IMR-90 (cell line): Measurements from ENCODE around the gene ADGRF3. TPM values are rescaled to one million over a fixed set of nuclear protein-coding genes. Genes with fewer than 3 reads are reported as not detected.
A peak's percentile ranks its signal among the peaks of the same experiment; 100 is the strongest.

Experiments used
- ATAC-seq: fragments of 200-7000 bp; cut with Tn5 transposase; 2 replicates; pipeline ENCODE4 v1.9.1; 2020; ENCODE audit warnings: low read depth, mild to moderate bottlenecking, moderate library complexity
- BruUV-seq: library from RNA; stranded (reverse); fragments of 400-500 nt; replicated peaks from 2 replicates; lab custom pipeline; 2021; lab: Mats Ljungman, UMichigan
- CTCF ChIA-PET: fragments of 300-600 bp; formaldehyde crosslinking; extraction: SDS; loops from one replicate; lab custom pipeline; 2021; ENCODE audit warnings: antibody characterized with exemption; lab: Yijun Ruan, JAX
- POLR2A ChIA-PET: fragments of 300-600 bp; sonication (Branson Sonifier 250); formaldehyde crosslinking; loops from one replicate; lab custom pipeline; 2022; ENCODE audit warnings: antibody characterized with exemption; ENCODE audit not compliant: unreplicated experiment; lab: Charles Lee
- DNase-seq: peaks from one replicate; pipeline ENCODE4 v3.0.0; 2013
- H2AFZ ChIP-seq: replicated peaks from 2 replicates; pipeline ENCODE3; 2013; ENCODE audit warnings: low read length, mild to moderate bottlenecking; ENCODE audit not compliant: poor library complexity
- H2AK5ac ChIP-seq: 2 replicates; pipeline ENCODE4 v1.6.1; 2013; ENCODE audit warnings: low read depth, low read length, inconsistent platforms
- H2AK9ac ChIP-seq: replicated peaks from 2 replicates; pipeline ENCODE3; 2013; ENCODE audit warnings: mild to moderate bottlenecking, low read depth, low read length, moderate library complexity; ENCODE audit not compliant: poor library complexity
- H2BK120ac ChIP-seq: 2 replicates; pipeline ENCODE4 v1.6.1; 2013; ENCODE audit warnings: low read depth, low read length, inconsistent platforms
- H2BK15ac ChIP-seq: 3 replicates; pipeline ENCODE4 v1.6.1; 2013; ENCODE audit warnings: low read depth, low read length, inconsistent platforms
- H2BK20ac ChIP-seq: 2 replicates; pipeline ENCODE4 v1.6.1; 2013; ENCODE audit warnings: low read depth, mild to moderate bottlenecking, inconsistent platforms, low read length, moderate library complexity
- H2BK5ac ChIP-seq: 2 replicates; pipeline ENCODE4 v1.6.1; 2013; ENCODE audit warnings: mild to moderate bottlenecking, low read depth, low read length, inconsistent platforms; ENCODE audit not compliant: poor library complexity, severe bottlenecking
- H3K14ac ChIP-seq: replicated peaks from 2 replicates; pipeline ENCODE4 v1.6.1; 2013; ENCODE audit warnings: low read depth, low read length, inconsistent platforms
- H3K18ac ChIP-seq: 2 replicates; pipeline ENCODE4 v1.6.1; 2013; ENCODE audit warnings: low read depth, low read length, control low read depth
- H3K23ac ChIP-seq: 2 replicates; pipeline ENCODE4 v1.6.1; 2013; ENCODE audit warnings: low read depth, low read length, inconsistent platforms
- H3K27ac ChIP-seq: 2 replicates; pipeline ENCODE4 v1.5.1; 2013; ENCODE audit warnings: mild to moderate bottlenecking, control low read depth, low read length; ENCODE audit not compliant: insufficient read depth
- H3K27me3 ChIP-seq: 2 replicates; pipeline ENCODE4 v1.6.1; 2013; ENCODE audit warnings: low read length; ENCODE audit not compliant: control insufficient read depth, insufficient read depth
- H3K36me3 ChIP-seq: 2 replicates; pipeline ENCODE4 v1.6.1; 2013; ENCODE audit warnings: low read length, mixed read lengths; ENCODE audit not compliant: control insufficient read depth, insufficient read depth
- H3K4ac ChIP-seq: 2 replicates; pipeline ENCODE4 v1.6.1; 2013; ENCODE audit warnings: low read depth, low read length, inconsistent platforms
- H3K4me1 ChIP-seq: 2 replicates; pipeline ENCODE4 v1.6.1; 2013; ENCODE audit warnings: low read length, mixed read lengths; ENCODE audit not compliant: control insufficient read depth, insufficient read depth
- H3K4me2 ChIP-seq: 2 replicates; pipeline ENCODE4 v1.6.1; 2013; ENCODE audit warnings: low read depth, mild to moderate bottlenecking, control low read depth, low read length, moderate library complexity
- H3K4me3 ChIP-seq: 2 replicates; pipeline ENCODE4 v1.5.1; 2013; ENCODE audit warnings: low read depth, mild to moderate bottlenecking, control low read depth, low read length, moderate library complexity; ENCODE audit not compliant: insufficient read depth
- H3K56ac ChIP-seq: 2 replicates; pipeline ENCODE4 v1.6.1; 2013; ENCODE audit warnings: low read length, inconsistent platforms; ENCODE audit not compliant: insufficient read depth; ENCODE audit errors: extremely low read depth
- H3K79me1 ChIP-seq, 2 experiments: 2 replicates each; pipeline ENCODE4 v1.6.1; 2013; ENCODE audit warnings: low read length in 2 of 2, inconsistent platforms in 1 of 2, low read depth in 1 of 2
- H3K9ac ChIP-seq: 2 replicates; pipeline ENCODE4 v1.6.1; 2013; ENCODE audit warnings: low read depth, low read length, control low read depth
- H3K9me1 ChIP-seq: 2 replicates; pipeline ENCODE4 v1.6.1; 2013; ENCODE audit warnings: low read length, inconsistent platforms; ENCODE audit not compliant: insufficient read depth
- H3K9me3 ChIP-seq: 2 replicates; pipeline ENCODE4 v1.6.1; 2013; ENCODE audit warnings: low read length; ENCODE audit not compliant: control insufficient read depth, insufficient read depth
- H4K20me1 ChIP-seq: 2 replicates; pipeline ENCODE4 v1.6.1; 2013; ENCODE audit warnings: low read length, inconsistent platforms; ENCODE audit not compliant: insufficient read depth
- H4K5ac ChIP-seq: 2 replicates; pipeline ENCODE4 v1.6.1; 2013; ENCODE audit warnings: mild to moderate bottlenecking, low read depth, low read length, control low read depth
- H4K8ac ChIP-seq, 2 experiments: 2 replicates each; pipeline ENCODE4 v1.6.1; 2013; ENCODE audit warnings: low read depth in 2 of 2, low read length in 2 of 2, control low read depth in 1 of 2, inconsistent platforms in 1 of 2
- H4K91ac ChIP-seq: 2 replicates; pipeline ENCODE4 v1.6.1; 2013; ENCODE audit warnings: low read depth, low read length, inconsistent platforms; ENCODE audit not compliant: insufficient read depth
- BHLHE40 ChIP-seq: fragments of 150-350 bp; IDR thresholded peaks from 2 replicates; pipeline ENCODE4 v1.6.1; 2016; ENCODE audit warnings: mild to moderate bottlenecking, low read depth, low read length
- CEBPB ChIP-seq: IDR thresholded peaks from 2 replicates; pipeline ENCODE4 v1.6.1; 2012; ENCODE audit warnings: low read depth, low read length, improper control_type of control experiment
- CHD1 ChIP-seq: IDR thresholded peaks from 2 replicates; pipeline ENCODE4 v1.6.1; 2012; ENCODE audit warnings: low read depth, low read length, improper control_type of control experiment
- ELK1 ChIP-seq: fragments of 150-350 bp; IDR thresholded peaks from 2 replicates; pipeline ENCODE4 v1.6.1; 2016; ENCODE audit warnings: low read depth, mild to moderate bottlenecking, low read length, moderate library complexity, borderline replicate concordance
- MAFK ChIP-seq: IDR thresholded peaks from 2 replicates; pipeline ENCODE4 v1.6.1; 2012; ENCODE audit warnings: low read depth, low read length, improper control_type of control experiment
- MXI1 ChIP-seq: IDR thresholded peaks from 2 replicates; pipeline ENCODE4 v1.6.1; 2012; ENCODE audit warnings: low read depth, mild to moderate bottlenecking, low read length, moderate library complexity, borderline replicate concordance
- POLR2A ChIP-seq: IDR thresholded peaks from 2 replicates; pipeline ENCODE4 v1.6.1; 2012; ENCODE audit warnings: mild to moderate bottlenecking, low read depth, low read length
- RAD21 ChIP-seq: IDR thresholded peaks from 2 replicates; pipeline ENCODE4 v1.6.1; 2012; ENCODE audit warnings: low read length, improper control_type of control experiment
- RCOR1 ChIP-seq: IDR thresholded peaks from 2 replicates; pipeline ENCODE4 v1.6.1; 2012; ENCODE audit warnings: mild to moderate bottlenecking, low read length, improper control_type of control experiment; ENCODE audit not compliant: insufficient replicate concordance
- SMC3 ChIP-seq: fragments of 150-350 bp; IDR thresholded peaks from 2 replicates; pipeline ENCODE4 v1.6.1; 2016; ENCODE audit warnings: low read depth, mild to moderate bottlenecking, antibody characterized with exemption, low read length, moderate library complexity
- USF2 ChIP-seq: fragments of 150-350 bp; IDR thresholded peaks from 2 replicates; pipeline ENCODE4 v1.6.1; 2017; ENCODE audit warnings: mild to moderate bottlenecking, antibody characterized with exemption, low read length, low read depth
- WGBS, 2 experiments: methylation state at CpG; one replicate each; pipeline versions ENCODE4 v1.1.5 to v1.1.7; 2013; ENCODE audit warnings: missing lambda C conversion rate in 2 of 2; ENCODE audit not compliant: insufficient read length in 1 of 2; ENCODE audit errors: extremely low coverage in 2 of 2; 5-methylcytosine and 5-hydroxymethylcytosine counted together
- dilution Hi-C: fragments of 300-500 bp; cut with HindIII; formaldehyde crosslinking; loops from one replicate; pipeline ENCODE4 v1.14.3; 2018; ENCODE audit warnings: low sequenced_read_pairs; ENCODE audit not compliant: unreplicated experiment
- in situ Hi-C: fragments of 300-500 bp; cut with MboI; formaldehyde crosslinking; loops from 3 replicates; pipeline ENCODE4 v1.14.3; 2019; ENCODE audit warnings: low sequenced_read_pairs, inconsistent platforms, mixed read lengths
- intact Hi-C: fragments of 100-400 bp; cut with micrococcal nuclease; formaldehyde crosslinking; loops from 2 replicates; pipeline ENCODE4 v1.10.0; 2022
- polyA plus RNA-seq, 3 experiments: library from polyadenylated mRNA; depleted of rRNA; stranded (reverse); fragments of >200 nt; gene quantifications; 2 replicates each; pipeline ENCODE4 v1.2.3, GENCODE V29; 2012; ENCODE audit warnings: low replicate concordance in 1 of 3
- total RNA-seq: library from RNA; depleted of rRNA; stranded (reverse); fragments of >200 nt; gene quantifications from 2 replicates; pipeline ENCODE4 v1.2.3, GENCODE V29; 2012

The ADGRF3 gene
- total and polyA plus RNA-seq, 2 of the 4 experiments (the other 2 are of a cell fraction): 0.15 TPM; not detected in 1

DNA sequence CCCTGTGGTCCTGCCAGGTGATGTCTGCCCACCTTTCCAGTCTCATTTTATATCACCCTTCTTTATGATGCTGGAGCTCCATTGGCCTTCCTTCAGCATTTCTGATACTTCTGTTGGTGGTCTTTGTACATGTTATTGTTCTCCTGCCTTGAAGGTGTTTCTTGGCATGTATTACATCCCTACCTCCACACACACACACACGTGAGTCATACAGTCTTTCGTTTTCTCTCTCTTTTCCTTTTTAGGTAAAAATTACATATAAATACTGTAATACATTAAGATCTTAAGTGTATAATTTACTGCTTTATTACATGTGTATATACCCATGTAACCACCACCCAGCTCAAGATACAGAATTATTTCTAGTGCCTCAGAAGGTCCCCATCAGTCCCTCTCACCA lies 10.2 kb upstream of the ADGRF3 start:
- no TSS peak for BruUV-seq
- TF ChIP-seq MXI1: no peak
- TF ChIP-seq RCOR1: no peak
- no peak for TF ChIP-seq MAFK
- no peak for TF ChIP-seq USF2
- TF ChIP-seq POLR2A: no peak
- no peak for TF ChIP-seq BHLHE40
- TF ChIP-seq CEBPB: no peak
- no peak for TF ChIP-seq SMC3
- no peak for TF ChIP-seq ELK1
- no peak for TF ChIP-seq CHD1
- TF ChIP-seq RAD21: no peak
- in situ Hi-C loops: no loop called here

More for the DNA sequence above, 10.2 kb upstream of the ADGRF3 start:
- ChIA-PET POLR2A (no interaction called here), CTCF (interaction anchor here (1.1 kb wide), 1 partner anchor 26 kb away, joined by 3 read pairs; no protein-coding TSS in a partner anchor)
- Histone ChIP-seq H3K79me1 (peaks cover 18 to 73% of the 10 kb centered on the region in 2 experiments), H3K14ac (no peak overlapping the region), H2BK120ac (no peak overlapping the region), H2BK20ac (no peak overlapping the region), H3K56ac (no peak overlapping the region), H2AFZ (no peak overlapping the region), H2BK5ac (no peak overlapping the region), H3K18ac (no peak overlapping the region), H3K9ac (no peak overlapping the region), H4K20me1 (peaks cover 13% of the 10 kb centered on the region; the same call in 1 of the 2 replicates), H3K4me2 (no peak overlapping the region), H3K23ac (peak overlapping the region; percentile 51; the same call in 1 of the 2 replicates), H2AK9ac (no peak overlapping the region), H3K4ac (no peak overlapping the region), H3K4me3 (no peak overlapping the region), H4K91ac (0 out of 2 replicates have a peak overlapping the region, but pooled peaks have one; percentile 33), H3K27me3 (no peaks in the 10 kb centered on the region), H3K9me1 (peaks cover 8% of the 10 kb centered on the region), H2AK5ac (peak overlapping the region; percentile 40; the same call in 1 of the 2 replicates), H3K36me3 (no peaks in the 10 kb centered on the region), H3K9me3 (no peaks in the 10 kb centered on the region), H3K4me1 (peaks cover 8% of the 10 kb centered on the region), H2BK15ac (no peak overlapping the region), H4K5ac (no peak overlapping the region), H3K27ac (no peak overlapping the region), H4K8ac (no peak overlapping the region)
- intact Hi-C loops (no loop called here), dilution Hi-C loops (no loop called here)
- DNase-seq: peak; percentile 21
- ATAC-seq: no peak
- WGBS, 2 experiments: no CpG with 5 or more reads among the region's 2 CpGs
